ENCODE measurements around the gene LPCAT1.

Gene LPCAT1

GRCh38 chr5:1497242-1497777 lies 26.4 kb downstream of the LPCAT1 start:
- TF ChIP-seq ZNF565 (CRISPR knock-in tag; conservative IDR thresholded peaks at IDR 0.05; ENCODE audit: low read depth), result no peak
- TF ChIP-seq, protein P1, sequence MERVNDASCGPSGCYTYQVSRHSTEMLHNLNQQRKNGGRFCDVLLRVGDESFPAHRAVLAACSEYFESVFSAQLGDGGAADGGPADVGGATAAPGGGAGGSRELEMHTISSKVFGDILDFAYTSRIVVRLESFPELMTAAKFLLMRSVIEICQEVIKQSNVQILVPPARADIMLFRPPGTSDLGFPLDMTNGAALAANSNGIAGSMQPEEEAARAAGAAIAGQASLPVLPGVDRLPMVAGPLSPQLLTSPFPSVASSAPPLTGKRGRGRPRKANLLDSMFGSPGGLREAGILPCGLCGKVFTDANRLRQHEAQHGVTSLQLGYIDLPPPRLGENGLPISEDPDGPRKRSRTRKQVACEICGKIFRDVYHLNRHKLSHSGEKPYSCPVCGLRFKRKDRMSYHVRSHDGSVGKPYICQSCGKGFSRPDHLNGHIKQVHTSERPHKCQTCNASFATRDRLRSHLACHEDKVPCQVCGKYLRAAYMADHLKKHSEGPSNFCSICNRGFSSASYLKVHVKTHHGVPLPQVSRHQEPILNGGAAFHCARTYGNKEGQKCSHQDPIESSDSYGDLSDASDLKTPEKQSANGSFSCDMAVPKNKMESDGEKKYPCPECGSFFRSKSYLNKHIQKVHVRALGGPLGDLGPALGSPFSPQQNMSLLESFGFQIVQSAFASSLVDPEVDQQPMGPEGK (CRISPR knock-in tag; IDR thresholded peaks at IDR 0.05; ENCODE audit: borderline replicate concordance), result no peak
- TF ChIP-seq ZFP30 (CRISPR knock-in tag; IDR thresholded peaks at IDR 0.05), result no peak
- TF ChIP-seq ESRRG (CRISPR knock-in tag; IDR thresholded peaks at IDR 0.05), result no peak
- TF ChIP-seq, protein P2, sequence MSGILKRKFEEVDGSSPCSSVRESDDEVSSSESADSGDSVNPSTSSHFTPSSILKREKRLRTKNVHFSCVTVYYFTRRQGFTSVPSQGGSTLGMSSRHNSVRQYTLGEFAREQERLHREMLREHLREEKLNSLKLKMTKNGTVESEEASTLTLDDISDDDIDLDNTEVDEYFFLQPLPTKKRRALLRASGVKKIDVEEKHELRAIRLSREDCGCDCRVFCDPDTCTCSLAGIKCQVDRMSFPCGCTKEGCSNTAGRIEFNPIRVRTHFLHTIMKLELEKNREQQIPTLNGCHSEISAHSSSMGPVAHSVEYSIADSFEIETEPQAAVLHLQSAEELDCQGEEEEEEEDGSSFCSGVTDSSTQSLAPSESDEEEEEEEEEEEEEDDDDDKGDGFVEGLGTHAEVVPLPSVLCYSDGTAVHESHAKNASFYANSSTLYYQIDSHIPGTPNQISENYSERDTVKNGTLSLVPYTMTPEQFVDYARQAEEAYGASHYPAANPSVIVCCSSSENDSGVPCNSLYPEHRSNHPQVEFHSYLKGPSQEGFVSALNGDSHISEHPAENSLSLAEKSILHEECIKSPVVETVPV (CRISPR knock-in tag; IDR thresholded peaks at IDR 0.05), result no peak
- no peak for TF ChIP-seq CSDC2 (CRISPR knock-in tag; IDR thresholded peaks at IDR 0.05)
- TF ChIP-seq, protein P3, sequence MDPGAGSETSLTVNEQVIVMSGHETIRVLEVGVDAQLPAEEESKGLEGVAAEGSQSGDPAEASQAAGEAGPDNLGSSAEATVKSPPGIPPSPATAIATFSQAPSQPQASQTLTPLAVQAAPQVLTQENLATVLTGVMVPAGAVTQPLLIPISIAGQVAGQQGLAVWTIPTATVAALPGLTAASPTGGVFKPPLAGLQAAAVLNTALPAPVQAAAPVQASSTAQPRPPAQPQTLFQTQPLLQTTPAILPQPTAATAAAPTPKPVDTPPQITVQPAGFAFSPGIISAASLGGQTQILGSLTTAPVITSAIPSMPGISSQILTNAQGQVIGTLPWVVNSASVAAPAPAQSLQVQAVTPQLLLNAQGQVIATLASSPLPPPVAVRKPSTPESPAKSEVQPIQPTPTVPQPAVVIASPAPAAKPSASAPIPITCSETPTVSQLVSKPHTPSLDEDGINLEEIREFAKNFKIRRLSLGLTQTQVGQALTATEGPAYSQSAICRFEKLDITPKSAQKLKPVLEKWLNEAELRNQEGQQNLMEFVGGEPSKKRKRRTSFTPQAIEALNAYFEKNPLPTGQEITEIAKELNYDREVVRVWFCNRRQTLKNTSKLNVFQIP (CRISPR knock-in tag; IDR thresholded peaks at IDR 0.05; ENCODE audit: borderline replicate concordance, low read depth), result no peak
- no peak for TF ChIP-seq TOX (CRISPR knock-in tag; IDR thresholded peaks at IDR 0.05; ENCODE audit: borderline replicate concordance)
- no peak for TF ChIP-seq ZC3H10 (CRISPR knock-in tag; IDR thresholded peaks at IDR 0.05)
- no peak for TF ChIP-seq CREB5 (CRISPR knock-in tag; IDR thresholded peaks at IDR 0.05; ENCODE audit: low read depth)
- TF ChIP-seq ISL1 (CRISPR knock-in tag; IDR thresholded peaks at IDR 0.05), result no peak
- TF ChIP-seq ZFP3 (CRISPR knock-in tag; IDR thresholded peaks at IDR 0.05), result no peak
- ATAC-seq, result no peak

DNA sequence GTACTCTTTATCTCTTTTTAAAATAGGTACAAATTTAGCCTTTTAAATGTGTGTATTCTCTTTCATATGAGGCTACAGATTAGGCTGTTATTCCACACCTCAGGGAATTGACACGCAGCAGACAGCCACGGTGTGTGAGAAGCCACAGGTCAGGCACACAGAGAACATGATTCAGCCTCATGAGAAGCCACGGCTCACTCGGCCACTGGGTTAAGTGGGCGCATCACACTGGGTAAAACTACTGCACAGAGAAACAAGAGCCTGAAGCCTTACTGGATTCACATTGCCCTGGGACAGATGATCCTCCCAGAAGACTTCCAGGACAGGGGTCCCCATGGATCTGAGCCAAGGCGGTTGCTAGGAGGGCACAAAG lies 28.2 kb downstream of the LPCAT1 start:
- no peak for TF ChIP-seq TOX (CRISPR knock-in tag; IDR thresholded peaks at IDR 0.05; ENCODE audit: borderline replicate concordance)
- no peak for TF ChIP-seq ZNF8 (CRISPR knock-in tag; IDR thresholded peaks at IDR 0.05)
- TF ChIP-seq RARB (CRISPR knock-in tag; IDR thresholded peaks at IDR 0.05), result no peak
- no peak for TF ChIP-seq ZNF565 (CRISPR knock-in tag; conservative IDR thresholded peaks at IDR 0.05; ENCODE audit: low read depth)
- no peak for TF ChIP-seq ZC3H10 (CRISPR knock-in tag; IDR thresholded peaks at IDR 0.05)
- TF ChIP-seq, protein P2 (CRISPR knock-in tag; IDR thresholded peaks at IDR 0.05), result no peak
- no peak for TF ChIP-seq CSDC2 (CRISPR knock-in tag; IDR thresholded peaks at IDR 0.05)
- TF ChIP-seq PPARA (CRISPR knock-in tag; IDR thresholded peaks at IDR 0.05; ENCODE audit: borderline replicate concordance), result no peak
- no peak for TF ChIP-seq BACH2 (CRISPR knock-in tag; IDR thresholded peaks at IDR 0.05; ENCODE audit: borderline replicate concordance)
- TF ChIP-seq ISL1 (CRISPR knock-in tag; IDR thresholded peaks at IDR 0.05), result no peak
- TF ChIP-seq, protein P1 (CRISPR knock-in tag; IDR thresholded peaks at IDR 0.05; ENCODE audit: borderline replicate concordance), result no peak
- TF ChIP-seq GLIS3 (CRISPR knock-in tag; IDR thresholded peaks at IDR 0.05), result no peak
- no peak for TF ChIP-seq OSR1 (CRISPR knock-in tag; IDR thresholded peaks at IDR 0.05)
- no peak for TF ChIP-seq ZFP3 (CRISPR knock-in tag; IDR thresholded peaks at IDR 0.05)
- no peak for TF ChIP-seq ZNF70 (CRISPR knock-in tag; IDR thresholded peaks at IDR 0.05)
- no peak for TF ChIP-seq ZFP30 (CRISPR knock-in tag; IDR thresholded peaks at IDR 0.05)
- no peak for TF ChIP-seq SNAI2 (CRISPR knock-in tag; IDR thresholded peaks at IDR 0.05)
- TF ChIP-seq TCF4 (CRISPR knock-in tag; IDR thresholded peaks at IDR 0.05; ENCODE audit: borderline replicate concordance), result no peak
- TF ChIP-seq, protein P3 (CRISPR knock-in tag; IDR thresholded peaks at IDR 0.05; ENCODE audit: borderline replicate concordance, low read depth), result no peak
- no peak for ATAC-seq
